WTC11 (cell line): ENCODE measurements around the gene CACNA1H.

ENCODE experiments used
- CBFB ChIP-seq: sonication (generic); formaldehyde crosslinking; IDR thresholded peaks from 2 replicates; pipeline ENCODE4 v1.8.1; 2022; ENCODE audit warnings: mild to moderate bottlenecking, low read depth, missing genetic modification reagents
- CDX4 ChIP-seq: fragments of 250-450 bp; sonication (Bioruptor Pico); IDR thresholded peaks from 2 replicates; pipeline ENCODE4 v1.9.0; 2021; ENCODE audit warnings: moderate library complexity, mild to moderate bottlenecking, inconsistent platforms, borderline replicate concordance
- CREB1 ChIP-seq: sonication (generic); formaldehyde crosslinking; IDR thresholded peaks from 2 replicates; pipeline ENCODE4 v1.8.0; 2023; ENCODE audit warnings: mild to moderate bottlenecking, missing genetic modification reagents
- CTCF ChIP-seq: fragments of 200-600 bp; IDR thresholded peaks from 2 replicates; pipeline ENCODE4 v1.8.0; 2022; ENCODE audit warnings: antibody characterized with exemption
- E2F1 ChIP-seq: sonication (generic); formaldehyde crosslinking; IDR thresholded peaks from 2 replicates; pipeline ENCODE4 v1.8.0; 2022; ENCODE audit warnings: mild to moderate bottlenecking, missing genetic modification reagents
- E2F4 ChIP-seq: sonication (generic); formaldehyde crosslinking; IDR thresholded peaks from 2 replicates; pipeline ENCODE4 v1.8.1; 2022; ENCODE audit warnings: low read depth, mild to moderate bottlenecking, moderate library complexity, missing genetic modification reagents, borderline replicate concordance
- ELF4 ChIP-seq: sonication (generic); formaldehyde crosslinking; IDR thresholded peaks from 2 replicates; pipeline ENCODE4 v1.8.1; 2022; ENCODE audit warnings: low read depth, mild to moderate bottlenecking, moderate library complexity, missing genetic modification reagents
- HMGXB4 ChIP-seq: sonication (generic); formaldehyde crosslinking; IDR thresholded peaks from 2 replicates; pipeline ENCODE4 v1.8.1; 2023; ENCODE audit warnings: mild to moderate bottlenecking, moderate library complexity, missing genetic modification reagents
- IRF2 ChIP-seq: sonication (generic); formaldehyde crosslinking; IDR thresholded peaks from 2 replicates; pipeline ENCODE4 v1.8.0; 2022; ENCODE audit warnings: low read depth, missing genetic modification reagents, borderline replicate concordance
- SP1 ChIP-seq: sonication (generic); formaldehyde crosslinking; conservative IDR thresholded peaks from 2 replicates; pipeline ENCODE4 v1.8.1; 2022; ENCODE audit warnings: missing genetic modification reagents
- TP53 ChIP-seq: sonication (generic); formaldehyde crosslinking; IDR thresholded peaks from 2 replicates; pipeline ENCODE4 v1.8.1; 2023; ENCODE audit warnings: mild to moderate bottlenecking, missing genetic modification reagents

GRCh38 chr16:1133810-1134520 lies 18.9 kb upstream of the CACNA1H start:
- TF ChIP-seq CTCF (no peak), CREB1 (CRISPR knock-in tag) (no peak), E2F1 (CRISPR knock-in tag) (no peak), CBFB (CRISPR knock-in tag) (no peak), SP1 (CRISPR knock-in tag) (no peak), ELF4 (CRISPR knock-in tag) (no peak), HMGXB4 (no peak), TP53 (CRISPR knock-in tag) (no peak), CDX4 (CRISPR knock-in tag) (no peak), IRF2 (CRISPR knock-in tag) (no peak), E2F4 (CRISPR knock-in tag) (no peak)
